Endothelial cell (in vitro differentiated cells): ENCODE measurements around the gene MTREX. TPM values are rescaled to one million over a fixed set of nuclear protein-coding genes. Genes with fewer than 3 reads are reported as not detected.

Experiments used
- DNase-seq: peaks from one replicate; pipeline ENCODE4 v3.0.0; 2021; ENCODE audit warnings: low spot score
- H3K27ac Mint-ChIP-seq: one replicate; pipeline ENCODE4 v1.8.0; 2021; ENCODE audit warnings: mixed read lengths, inconsistent platforms; ENCODE audit not compliant: unreplicated experiment
- H3K27me3 Mint-ChIP-seq: one replicate; pipeline ENCODE4 v1.8.0; 2021; ENCODE audit warnings: mild to moderate bottlenecking, moderate library complexity, mixed read lengths, inconsistent platforms; ENCODE audit not compliant: unreplicated experiment
- H3K36me3 Mint-ChIP-seq: one replicate; pipeline ENCODE4 v1.8.0; 2021; ENCODE audit warnings: mild to moderate bottlenecking, low read depth, mixed read lengths, inconsistent platforms; ENCODE audit not compliant: unreplicated experiment
- H3K4me1 Mint-ChIP-seq: one replicate; pipeline ENCODE4 v1.8.0; 2021; ENCODE audit warnings: mild to moderate bottlenecking, mixed read lengths, inconsistent platforms; ENCODE audit not compliant: unreplicated experiment
- H3K4me3 Mint-ChIP-seq: one replicate; pipeline ENCODE4 v1.8.0; 2021; ENCODE audit warnings: mild to moderate bottlenecking, mixed read lengths, inconsistent platforms; ENCODE audit not compliant: unreplicated experiment
- H3K9me3 Mint-ChIP-seq: one replicate; pipeline ENCODE4 v1.8.0; 2021; ENCODE audit warnings: mixed read lengths, inconsistent platforms; ENCODE audit not compliant: unreplicated experiment
- CTCF ChIP-seq: fragments of 200-600 bp; sonication (generic); IDR thresholded peaks from one replicate; pipeline ENCODE4 v1.5.0; 2021; ENCODE audit warnings: antibody characterized with exemption; ENCODE audit not compliant: unreplicated experiment
- total RNA-seq: library from RNA; stranded (reverse); fragmentation: NEBNext Ultra II Directional; extraction: Animal tissue kit (Norgen Biotek cat#: 25700); gene quantifications from one replicate; pipeline ENCODE4 v1.2.1, GENCODE V29; 2021; ENCODE audit not compliant: unreplicated experiment

MTREX gene
- total RNA-seq, 1 donor from 2014 or later: 54.4 TPM

- no peak overlapping the region for H3K27ac Mint-ChIP-seq
- H3K9me3 Mint-ChIP-seq: no peaks in the 10 kb centered on the region
- DNase-seq: no peak
- peaks cover 16% of the 10 kb centered on the region for H3K36me3 Mint-ChIP-seq
- peaks cover 7% of the 10 kb centered on the region for H3K4me1 Mint-ChIP-seq
- no peak for TF ChIP-seq CTCF
- H3K27me3 Mint-ChIP-seq: no peaks in the 10 kb centered on the region
- H3K4me3 Mint-ChIP-seq: no peak overlapping the region
These were observed 83.9 kb downstream of the MTREX start for GRCh38 chr5:55391707-55392106.

DNA sequence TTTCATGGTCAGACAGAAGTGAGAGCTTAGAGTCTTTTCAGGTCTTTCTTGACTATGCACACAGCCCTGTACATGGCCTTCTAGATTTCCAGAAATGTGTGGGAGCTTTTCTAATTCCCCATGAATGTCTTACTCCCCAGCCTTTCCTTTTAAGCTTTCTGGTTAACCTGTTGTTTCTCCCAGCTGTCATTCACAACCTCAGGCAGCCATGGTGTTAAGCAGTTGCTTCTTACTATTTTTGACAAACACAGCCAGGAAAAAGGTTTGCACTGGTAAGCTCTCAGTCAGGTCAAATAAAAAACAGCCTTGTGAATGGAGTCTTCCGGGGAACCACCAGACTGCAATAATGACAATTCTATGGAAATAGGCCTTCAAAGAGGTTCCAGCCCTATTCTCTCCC, 84.9 kb downstream of the MTREX start:
- peaks cover 16% of the 10 kb centered on the region for H3K36me3 Mint-ChIP-seq
- no peaks in the 10 kb centered on the region for H3K27me3 Mint-ChIP-seq
- H3K9me3 Mint-ChIP-seq: no peaks in the 10 kb centered on the region
- peaks cover 7% of the 10 kb centered on the region for H3K4me1 Mint-ChIP-seq
- no peak for TF ChIP-seq CTCF
- no peak overlapping the region for H3K27ac Mint-ChIP-seq
- no peak overlapping the region for H3K4me3 Mint-ChIP-seq
- DNase-seq: no peak

- H3K9me3 Mint-ChIP-seq: no peaks in the 10 kb centered on the region
- H3K4me3 Mint-ChIP-seq: no peak overlapping the region
- H3K27ac Mint-ChIP-seq: peak overlapping the region; percentile 3
- H3K36me3 Mint-ChIP-seq: peaks cover 16% of the 10 kb centered on the region
- no peak for TF ChIP-seq CTCF
- H3K27me3 Mint-ChIP-seq: no peaks in the 10 kb centered on the region
- no peak for DNase-seq
- peaks cover 7% of the 10 kb centered on the region for H3K4me1 Mint-ChIP-seq
These were observed 85.8 kb downstream of the MTREX start for GRCh38 chr5:55393501-55394175.

DNA sequence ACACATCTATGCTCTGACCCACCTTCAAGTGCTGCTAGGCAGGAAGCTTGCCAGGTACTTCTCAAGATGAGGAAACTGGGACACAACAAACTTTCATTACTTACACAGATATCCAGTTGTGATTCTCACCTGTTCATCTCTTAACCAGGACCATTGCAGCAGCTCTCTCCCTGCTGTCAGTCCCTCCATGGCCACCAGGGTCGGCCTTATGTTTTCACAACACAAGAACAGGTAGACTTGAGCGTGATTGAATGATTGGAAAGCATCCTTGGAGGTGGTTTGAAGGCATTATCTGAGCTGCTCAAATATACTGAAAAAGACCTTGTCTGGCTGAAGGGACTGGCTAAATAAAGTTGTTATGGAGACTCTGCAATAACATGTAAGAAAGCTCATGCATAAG, 94.4 kb downstream of the MTREX start:
- H3K27me3 Mint-ChIP-seq: no peaks in the 10 kb centered on the region
- peak; percentile 24 for TF ChIP-seq CTCF
- no peaks in the 10 kb centered on the region for H3K36me3 Mint-ChIP-seq
- no peak overlapping the region for H3K4me3 Mint-ChIP-seq
- no peaks in the 10 kb centered on the region for H3K9me3 Mint-ChIP-seq
- DNase-seq: no peak
- H3K4me1 Mint-ChIP-seq: no peaks in the 10 kb centered on the region
- H3K27ac Mint-ChIP-seq: no peak overlapping the region

DNA sequence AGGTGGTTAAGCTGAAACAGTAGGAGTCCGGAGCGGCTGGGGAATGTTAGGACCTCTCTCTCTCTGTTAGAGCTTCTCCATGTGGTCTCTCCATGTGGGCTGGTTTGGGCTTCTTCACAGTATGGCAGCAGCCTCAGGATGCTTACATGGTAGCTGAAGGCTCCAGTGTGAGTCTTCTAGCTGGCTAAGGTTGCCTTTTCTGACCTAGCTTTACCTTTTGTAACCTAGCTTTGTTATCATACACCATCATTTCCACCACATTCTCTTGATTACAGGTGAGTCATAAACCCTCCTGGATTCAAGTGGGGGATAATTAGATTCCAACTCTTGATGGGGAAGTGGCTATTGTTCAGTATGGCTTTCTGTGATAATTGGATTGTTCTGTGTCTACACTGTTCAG, 98.5 kb downstream of the MTREX start:
- TF ChIP-seq CTCF: no peak

More for the DNA sequence above, 98.5 kb downstream of the MTREX start:
- H3K4me1 Mint-ChIP-seq: no peaks in the 10 kb centered on the region
- H3K27me3 Mint-ChIP-seq: no peaks in the 10 kb centered on the region
- no peak overlapping the region for H3K4me3 Mint-ChIP-seq
- no peak overlapping the region for H3K27ac Mint-ChIP-seq
- H3K36me3 Mint-ChIP-seq: no peaks in the 10 kb centered on the region
- no peak for DNase-seq
- H3K9me3 Mint-ChIP-seq: no peaks in the 10 kb centered on the region
